K562 (cell line): ENCODE results near the gene DEFB108B. TPM values are rescaled to one million over a fixed set of nuclear protein-coding genes. Genes with fewer than 3 reads are reported as not detected.
A peak's percentile ranks its signal among the peaks of the same experiment; 100 is the strongest.
"Not testable (repeated sequence)": the region's sequence is repeated elsewhere in the genome, so short reads cannot be mapped to it uniquely, and the experiment has no call there.

Experiments used
- ATAC-seq: fragments of 200-7000 bp; cut with Tn5 transposase; 3 replicates; pipeline ENCODE4 v1.9.1; 2020; ENCODE audit warnings: moderate library complexity
- BruUV-seq: library from RNA; stranded (reverse); fragments of 400-500 nt; replicated peaks from 2 replicates; lab custom pipeline; 2021; lab: Mats Ljungman, UMichigan
- CTCF ChIA-PET: fragments of 300-600 bp; formaldehyde crosslinking; extraction: SDS; loops from one replicate; lab custom pipeline; 2021; ENCODE audit warnings: low intra/inter-chr PET ratio; lab: Yijun Ruan, JAX
- POLR2A ChIA-PET: fragments of 300-600, 350-650 bp; sonication (Branson Sonifier 250); formaldehyde crosslinking; extraction: SDS; loops from one replicate; lab custom pipeline; 2021; ENCODE audit warnings: antibody characterized with exemption, inconsistent platforms; lab: Yijun Ruan, JAX
- DNase-seq, 4 experiments: peaks; one replicate each; pipeline versions ENCODE4 v3.0.0 to v3.0.0-alpha.2; 2011 to 2018; ENCODE audit warnings: low spot score in 3 of 4, mixed read lengths in 3 of 4; ENCODE audit errors: extremely low read depth in 1 of 4
- FAIRE-seq: peaks from 2 replicates; lab custom pipeline; 2011; peaks lifted over from hg19 to GRCh38; lab: Jason Lieb, UNC
- H2AFZ ChIP-seq: 2 replicates; pipeline ENCODE4 v1.6.0; 2011; ENCODE audit warnings: low read depth, low read length, control low read depth, inconsistent platforms
- H3K27ac ChIP-seq: fragments of 200-600 bp; 3 replicates; pipeline ENCODE4 v1.8.0; 2011; ENCODE audit warnings: low read depth, mild to moderate bottlenecking, control low read depth, inconsistent platforms, low read length, moderate library complexity, mixed read lengths; ENCODE audit errors: extremely low read depth
- H3K27me3 ChIP-seq, 2 experiments: fragments of 300-600 bp in 1 of 2; 2 replicates in 1 of 2; 3 replicates in 1 of 2; pipeline versions ENCODE4 v1.6.0 to v1.8.0; 2011; ENCODE audit warnings: inconsistent platforms in 2 of 2, low read length in 2 of 2, mild to moderate bottlenecking in 1 of 2, mixed read lengths in 1 of 2, moderate library complexity in 1 of 2; ENCODE audit not compliant: control insufficient read depth in 2 of 2, insufficient read depth in 2 of 2
- H3K36me3 ChIP-seq: fragments of 300-600 bp; 3 replicates; pipeline ENCODE4 v1.8.0; 2011; ENCODE audit warnings: mild to moderate bottlenecking, low read length, inconsistent platforms; ENCODE audit not compliant: control insufficient read depth, insufficient read depth
- H3K4me1 ChIP-seq, 2 experiments: fragments of 200-600 bp in 1 of 2; replicated peaks in 1 of 2; 2 replicates in 1 of 2; 3 replicates in 1 of 2; pipeline versions ENCODE4 v1.5.1 to v1.8.0; 2011; ENCODE audit warnings: inconsistent platforms in 2 of 2, low read length in 2 of 2, mild to moderate bottlenecking in 1 of 2, mixed read lengths in 1 of 2, moderate library complexity in 1 of 2; ENCODE audit not compliant: control insufficient read depth in 2 of 2, insufficient read depth in 2 of 2
- H3K4me2 ChIP-seq: 2 replicates; pipeline ENCODE4 v1.6.1; 2011; ENCODE audit warnings: low read length, control low read depth, inconsistent platforms, mixed read lengths; ENCODE audit not compliant: insufficient read depth
- H3K4me3 ChIP-seq: fragments of 200-600 bp; sonication (generic), shearing (Covaris generic); 2 replicates; pipeline ENCODE4 v1.5.1; 2016; ENCODE audit warnings: control low read depth, inconsistent platforms
- H3K79me2 ChIP-seq: fragments of 200-600 bp; 3 replicates; pipeline ENCODE4 v1.8.0; 2011; ENCODE audit warnings: low read length, inconsistent platforms; ENCODE audit not compliant: control insufficient read depth, insufficient read depth
- H3K9ac ChIP-seq, 2 experiments: 2 replicates each; pipeline versions ENCODE4 v1.6.0 to v1.6.1; 2011; ENCODE audit warnings: low read depth in 2 of 2, low read length in 2 of 2, control low read depth in 1 of 2, inconsistent platforms in 1 of 2, mild to moderate bottlenecking in 1 of 2, mixed read lengths in 1 of 2; ENCODE audit not compliant: insufficient read depth in 1 of 2
- H3K9me1 ChIP-seq: one replicate; pipeline ENCODE4 v1.6.0; 2011; ENCODE audit warnings: inconsistent platforms, mild to moderate bottlenecking, low read length, moderate library complexity; ENCODE audit not compliant: control insufficient read depth, insufficient read depth
- H3K9me3 ChIP-seq: replicated peaks from 2 replicates; pipeline ENCODE4 v1.5.1; 2011; ENCODE audit warnings: low read depth, low read length, inconsistent platforms; ENCODE audit not compliant: control insufficient read depth, insufficient read depth
- H4K20me1 ChIP-seq: replicated peaks from 2 replicates; pipeline ENCODE4 v1.6.1; 2011; ENCODE audit warnings: low read length, inconsistent platforms, mixed read lengths; ENCODE audit not compliant: control insufficient read depth, insufficient read depth
- BCOR ChIP-seq: fragments of 450-650 bp; IDR thresholded peaks from 2 replicates; pipeline ENCODE4 v1.6.1; 2016
- KDM1A ChIP-seq, 2 experiments: fragments of 450-650 bp; IDR thresholded peaks; 2 replicates each; pipeline ENCODE4 v1.6.1; 2016; ENCODE audit warnings: mild to moderate bottlenecking in 2 of 2
- RBM25 ChIP-seq: fragments of 200-400 bp; formaldehyde crosslinking; IDR thresholded peaks from 2 replicates; pipeline ENCODE4 v1.6.1; 2018; ENCODE audit warnings: low read length, low read depth, moderate library complexity; ENCODE audit not compliant: severe bottlenecking
- ZNF146 ChIP-seq: IDR thresholded peaks from one replicate; pipeline ENCODE4 v1.6.1; 2018; ENCODE audit warnings: missing compliant biosample characterization; ENCODE audit not compliant: unreplicated experiment
- WGBS: fragments of 100-300 bp; shearing (Covaris generic); methylation state at CpG from one replicate; pipeline ENCODE4 v1.1.6; 2016; ENCODE audit warnings: low coverage, mixed read lengths; ENCODE audit not compliant: insufficient coverage; ENCODE audit errors: missing lambda C conversion rate; 5-methylcytosine and 5-hydroxymethylcytosine counted together
- in situ Hi-C: fragments of 300-500 bp; cut with MboI; formaldehyde crosslinking; loops from 4 replicates; pipeline ENCODE4 v1.15.0; 2018; ENCODE audit warnings: inconsistent platforms, mixed read lengths
- intact Hi-C: fragments of 100-400 bp; cut with micrococcal nuclease; formaldehyde crosslinking; loops from 2 replicates; pipeline ENCODE4 v1.14.2; 2022
- polyA plus RNA-seq, 8 experiments: library from polyadenylated mRNA; depleted of rRNA in 4 of 8; stranded (reverse) in 5 of 8; unstranded in 3 of 8; fragments of >200 nt; fragmentation: Nextera tagmentation in 2 of 8; fragmentation: Illumina TruSeq in 1 of 8; extraction: Ambion mirVana in 2 of 8; extraction: Trizol in 1 of 8; gene quantifications; 2 replicates each; pipeline versions ENCODE4 v1.2.1 to v1.2.3, GENCODE V29; 2011 to 2014; ENCODE audit warnings: inconsistent platforms in 1 of 8, missing spikeins in 1 of 8
- total RNA-seq, 7 experiments: library from RNA; depleted of rRNA in 6 of 7; stranded (reverse); fragments of >200 nt in 6 of 7; fragmentation: Illumina TruSeq in 2 of 7; extraction: Trizol in 2 of 7; gene quantifications; 2 replicates each; pipeline versions ENCODE4 v1.2.1 to v1.2.3, GENCODE V29; 2011 to 2021; ENCODE audit warnings: low replicate concordance in 1 of 7

The DEFB108B gene
- total and polyA plus RNA-seq, 9 of the 15 experiments (the other 6 are each of a cell fraction or from before 2014, with no cell fraction given), result not detected

- DNase-seq, intact Hi-C loops, H3K4me1 ChIP-seq, CTCF ChIA-PET, H3K36me3 ChIP-seq, H3K27ac ChIP-seq, BruUV-seq, POLR2A ChIA-PET, H3K27me3 ChIP-seq, H3K4me2 ChIP-seq, H4K20me1 ChIP-seq, in situ Hi-C loops, H3K9me3 ChIP-seq, H3K9me1 ChIP-seq, ATAC-seq, FAIRE-seq, H3K9ac ChIP-seq, H3K4me3 ChIP-seq, H2AFZ ChIP-seq, H3K79me2 ChIP-seq: not testable (repeated sequence)
- WGBS, result 3% methylated on average over 2 of the region's 2 CpGs
- TF ChIP-seq BCOR (peak; percentile 67), KDM1A (IDR thresholded peaks at IDR 0.05) (0 out of 4 replicates have a peak, but pooled peaks of 1 of the 2 experiments have one; percentile 31), ZNF146 (CRISPR knock-in tag) (peak; percentile 97), RBM25 (peak; percentile 66)
These were observed 20.9 kb downstream of the DEFB108B start for GRCh38 chr11:71853895-71854294.

- FAIRE-seq, intact Hi-C loops, H4K20me1 ChIP-seq, H2AFZ ChIP-seq, CTCF ChIA-PET, in situ Hi-C loops, ATAC-seq, H3K9me1 ChIP-seq, H3K9ac ChIP-seq, H3K27me3 ChIP-seq, H3K4me1 ChIP-seq, H3K4me3 ChIP-seq, H3K4me2 ChIP-seq, H3K27ac ChIP-seq, DNase-seq, POLR2A ChIA-PET, H3K79me2 ChIP-seq, H3K9me3 ChIP-seq, BruUV-seq, H3K36me3 ChIP-seq: not testable (repeated sequence)
- 0% methylated on average over 2 of the region's 2 CpGs for WGBS
These were observed 22.9 kb downstream of the DEFB108B start for GRCh38 chr11:71855880-71856279.

- CTCF ChIA-PET, in situ Hi-C loops, H3K4me2 ChIP-seq, H4K20me1 ChIP-seq, H3K9me1 ChIP-seq, H2AFZ ChIP-seq, ATAC-seq, BruUV-seq, H3K4me3 ChIP-seq, H3K4me1 ChIP-seq, FAIRE-seq, H3K9me3 ChIP-seq, H3K79me2 ChIP-seq, DNase-seq, H3K36me3 ChIP-seq, H3K9ac ChIP-seq, H3K27me3 ChIP-seq, POLR2A ChIA-PET, H3K27ac ChIP-seq: not testable (repeated sequence)
- intact Hi-C loops, result loop anchor here (5.0 kb wide), 1 partner anchor 136 kb away; the partner anchor contains the start of gene IL18BP
- 17% methylated on average over 3 of the region's 3 CpGs for WGBS
These were observed 27.8 kb downstream of the DEFB108B start for GRCh38 chr11:71860835-71861234.
